Dendritic cell treated with granulocyte-macrophage colony-stimulating factor and Interleukin-4, amounts not matched to agents 40 ng/mL and 50 ng/mL, for 4 days (primary cell): ENCODE measurements around the gene TMEM114.

Experiments
- H3K27ac Mint-ChIP-seq: one replicate; pipeline ENCODE4 v1.8.0; 2022; ENCODE audit warnings: mild to moderate bottlenecking, mixed read lengths
- H3K27me3 Mint-ChIP-seq: one replicate; pipeline ENCODE4 v1.8.0; 2022; ENCODE audit warnings: mild to moderate bottlenecking, mixed read lengths
- H3K36me3 Mint-ChIP-seq: one replicate; pipeline ENCODE4 v1.8.0; 2022; ENCODE audit warnings: low read depth, mixed read lengths
- H3K4me1 Mint-ChIP-seq: one replicate; pipeline ENCODE4 v1.8.0; 2022; ENCODE audit warnings: low read depth, mixed read lengths
- H3K4me3 Mint-ChIP-seq: one replicate; pipeline ENCODE4 v1.8.0; 2022; ENCODE audit warnings: mild to moderate bottlenecking, moderate library complexity, mixed read lengths
- H3K9me3 Mint-ChIP-seq: one replicate; pipeline ENCODE4 v1.8.0; 2022; ENCODE audit warnings: mixed read lengths
- intact Hi-C: fragments of 100-400 bp; cut with micrococcal nuclease; formaldehyde crosslinking; loops from one replicate; pipeline ENCODE4 v1.15.0; 2022

TMEM114 gene

DNA sequence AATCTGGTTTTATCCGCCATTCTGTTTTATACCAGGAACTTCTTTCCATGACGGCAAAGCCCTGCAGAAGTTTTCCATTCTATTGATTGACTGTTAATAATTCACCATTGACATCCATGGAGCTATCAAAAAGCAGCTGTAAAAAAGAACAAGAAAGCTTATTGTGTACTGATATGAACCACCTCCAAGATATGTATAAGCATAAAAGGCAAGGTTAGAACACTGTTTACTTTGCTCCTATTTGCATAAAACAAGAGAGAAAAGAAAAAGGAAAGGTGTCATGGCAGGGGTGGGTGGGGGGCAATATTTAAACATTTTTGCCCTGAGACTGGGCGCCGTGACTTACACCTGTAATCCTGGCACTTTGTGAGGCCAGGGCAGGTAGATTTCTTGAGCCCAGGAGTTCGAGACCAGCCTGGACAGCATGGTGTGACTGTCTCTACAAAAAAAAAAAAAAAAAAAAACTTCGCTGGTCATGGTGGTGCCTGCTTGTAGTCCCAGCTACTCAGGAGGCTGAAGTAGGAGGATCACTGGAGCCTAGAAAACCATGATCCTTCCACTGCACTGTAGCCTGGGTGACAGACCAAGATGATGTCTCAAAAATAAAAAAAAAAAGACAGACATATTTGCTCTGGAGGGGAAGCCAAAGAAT lies 52.5 kb downstream of the TMEM114 start:
- H3K27me3 Mint-ChIP-seq = peaks cover 2% of the 10 kb centered on the region
- intact Hi-C loops = no loop called here
- H3K9me3 Mint-ChIP-seq = no peaks in the 10 kb centered on the region
- H3K27ac Mint-ChIP-seq = no peak overlapping the region
- no peaks in the 10 kb centered on the region for H3K36me3 Mint-ChIP-seq
- H3K4me3 Mint-ChIP-seq = no peak overlapping the region
- no peaks in the 10 kb centered on the region for H3K4me1 Mint-ChIP-seq

DNA sequence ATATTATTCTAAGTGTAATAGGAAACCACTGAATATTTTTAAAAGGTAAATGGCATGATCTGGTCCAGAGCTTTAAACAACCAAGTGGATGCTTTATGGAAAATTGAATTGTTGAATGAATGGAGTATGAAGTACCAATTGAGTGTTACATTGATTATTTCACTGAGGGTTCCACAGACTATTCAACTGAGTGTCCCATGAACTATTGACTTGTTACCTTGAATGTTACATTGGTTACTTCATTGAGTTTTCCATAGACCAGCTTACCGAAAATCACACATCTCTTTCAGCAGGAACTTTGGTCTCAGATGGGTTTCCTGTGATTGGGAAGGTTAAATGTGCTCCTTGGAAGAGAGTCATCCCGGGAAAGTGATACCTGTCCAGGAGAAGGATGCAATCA lies 56.8 kb downstream of the TMEM114 start:
- intact Hi-C loops = no loop called here
- H3K4me3 Mint-ChIP-seq = no peak overlapping the region
- no peaks in the 10 kb centered on the region for H3K9me3 Mint-ChIP-seq
- H3K27ac Mint-ChIP-seq = no peak overlapping the region
- H3K36me3 Mint-ChIP-seq = no peaks in the 10 kb centered on the region
- H3K27me3 Mint-ChIP-seq = peaks cover 7% of the 10 kb centered on the region
- no peaks in the 10 kb centered on the region for H3K4me1 Mint-ChIP-seq

DNA sequence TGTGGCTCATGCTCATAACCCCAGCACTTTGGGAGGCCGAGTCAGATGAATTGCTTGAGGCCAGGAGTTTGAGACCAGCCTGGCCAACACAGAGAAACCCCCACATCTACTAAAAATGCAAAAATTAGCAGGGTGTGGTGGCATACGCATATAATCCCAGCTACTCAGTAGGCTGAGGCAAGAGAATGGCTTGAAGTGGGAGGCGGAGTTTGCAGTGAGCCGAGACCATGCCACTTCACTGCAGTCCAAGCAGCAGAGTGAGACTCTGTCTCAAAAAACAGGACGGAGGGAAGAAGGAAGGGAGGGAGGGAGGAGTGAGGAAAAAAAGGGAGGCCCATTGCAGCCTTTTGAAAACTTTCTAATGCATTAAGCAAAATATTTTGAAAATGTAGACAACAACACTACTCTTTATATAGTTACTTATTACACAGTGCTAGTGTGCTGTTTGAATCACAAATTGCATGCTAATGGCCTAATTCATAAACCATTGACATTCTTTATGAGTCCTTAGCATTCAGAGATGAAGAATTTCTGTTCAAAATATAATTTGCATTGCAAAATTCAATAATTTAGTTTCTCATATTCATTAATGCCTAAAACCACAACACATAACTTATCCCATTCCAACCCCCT lies 59.4 kb downstream of the TMEM114 start:
- Mint-ChIP-seq H3K4me3 (no peak overlapping the region), H3K27me3 (peaks cover 9% of the 10 kb centered on the region), H3K36me3 (no peaks in the 10 kb centered on the region), H3K4me1 (no peaks in the 10 kb centered on the region), H3K27ac (no peak overlapping the region), H3K9me3 (no peaks in the 10 kb centered on the region)
- intact Hi-C loops = no loop called here

DNA sequence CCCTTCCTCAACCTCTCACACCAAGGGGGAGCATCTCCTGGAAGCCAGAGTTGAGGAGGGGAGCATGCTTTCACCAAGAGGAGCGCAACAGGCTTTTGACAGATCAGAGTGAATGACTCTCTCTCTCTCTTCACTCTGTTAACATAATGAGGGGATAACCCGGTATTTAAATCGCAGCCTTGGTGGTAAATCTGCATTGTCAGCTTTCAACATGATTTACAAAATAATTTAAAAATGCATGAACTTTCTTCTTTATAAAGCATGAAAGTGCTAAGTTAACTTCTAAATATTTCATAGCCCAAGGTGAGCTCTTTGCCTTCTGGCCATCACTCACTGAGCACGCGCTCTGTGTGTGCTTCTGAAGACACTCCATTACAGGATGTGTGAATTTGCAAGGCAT lies 61.8 kb downstream of the TMEM114 start:
- intact Hi-C loops = no loop called here
- Mint-ChIP-seq H3K36me3 (no peaks in the 10 kb centered on the region), H3K27me3 (peaks cover 9% of the 10 kb centered on the region), H3K9me3 (no peaks in the 10 kb centered on the region), H3K27ac (no peak overlapping the region), H3K4me3 (no peak overlapping the region), H3K4me1 (no peaks in the 10 kb centered on the region)

DNA sequence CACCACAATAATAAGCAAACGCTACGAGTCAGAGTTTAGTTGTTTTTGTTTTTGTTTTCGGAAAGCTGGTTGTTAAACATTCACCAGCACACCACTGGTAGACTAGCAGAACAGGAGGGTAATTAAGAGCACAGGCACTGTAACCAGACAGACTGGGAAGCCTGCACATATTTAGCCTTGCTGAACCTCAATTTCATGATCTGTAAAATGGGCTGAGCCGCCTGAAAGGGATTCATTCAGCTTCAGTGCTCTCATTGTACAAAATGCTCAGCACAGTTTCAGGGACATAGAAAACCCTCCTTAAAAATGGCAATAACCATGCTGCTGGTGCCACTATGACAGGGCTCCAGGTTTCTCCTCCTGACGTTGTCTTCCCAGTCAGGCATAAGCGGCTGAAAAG lies 66.4 kb downstream of the TMEM114 start:
- intact Hi-C loops = no loop called here
- Mint-ChIP-seq H3K36me3 (no peaks in the 10 kb centered on the region), H3K27ac (no peak overlapping the region)

DNA sequence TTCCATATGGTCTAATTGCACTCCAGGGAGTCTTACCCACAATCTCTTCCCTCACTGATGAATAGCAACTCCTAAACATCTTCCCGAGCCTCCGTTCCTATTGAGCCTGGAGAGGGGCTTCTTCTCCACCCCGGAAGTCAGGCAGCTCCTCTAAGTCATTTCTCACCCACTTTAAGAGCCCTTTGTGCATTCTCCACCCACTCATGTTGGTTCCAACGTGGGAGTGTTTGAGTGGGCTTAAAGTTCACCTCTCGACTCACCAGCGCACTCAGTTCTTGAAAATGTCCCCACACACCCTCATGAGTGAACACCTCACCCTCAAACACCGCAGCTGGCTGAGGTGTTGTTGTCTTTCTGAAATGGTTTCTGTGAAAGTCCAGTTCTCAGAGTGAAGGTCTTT lies 67.6 kb downstream of the TMEM114 start:
- Mint-ChIP-seq H3K9me3 (no peaks in the 10 kb centered on the region), H3K27ac (no peak overlapping the region), H3K36me3 (no peaks in the 10 kb centered on the region), H3K4me3 (no peak overlapping the region), H3K4me1 (no peaks in the 10 kb centered on the region), H3K27me3 (no peaks in the 10 kb centered on the region)
- intact Hi-C loops = no loop called here

More for the DNA sequence above, 66.4 kb downstream of the TMEM114 start:
- H3K27me3 Mint-ChIP-seq = peaks cover 2% of the 10 kb centered on the region
- H3K4me3 Mint-ChIP-seq = no peak overlapping the region
- no peaks in the 10 kb centered on the region for H3K9me3 Mint-ChIP-seq
- no peaks in the 10 kb centered on the region for H3K4me1 Mint-ChIP-seq

DNA sequence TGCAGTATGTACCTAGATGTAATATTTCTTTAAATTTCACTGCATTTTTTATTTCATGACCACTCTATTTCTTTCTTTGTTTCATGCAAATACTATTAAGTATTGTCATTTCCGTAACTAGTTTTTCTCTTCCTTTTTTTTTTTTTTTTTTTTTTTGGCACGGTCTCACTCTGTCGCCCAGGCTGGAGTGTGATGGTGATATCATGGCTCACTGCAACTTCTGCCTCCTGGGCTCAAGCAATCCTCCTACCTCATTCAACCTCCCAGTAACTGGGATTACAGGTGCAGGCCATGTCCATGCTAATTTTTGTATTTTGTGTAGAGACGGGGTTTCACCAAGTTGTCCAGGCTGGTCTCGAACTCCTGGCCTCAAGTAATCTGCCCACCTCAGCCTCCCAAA lies 70.7 kb downstream of the TMEM114 start:
- Mint-ChIP-seq H3K27me3 (no peaks in the 10 kb centered on the region), H3K27ac (no peak overlapping the region), H3K9me3 (no peaks in the 10 kb centered on the region), H3K4me1 (no peaks in the 10 kb centered on the region), H3K4me3 (no peak overlapping the region), H3K36me3 (no peaks in the 10 kb centered on the region)
- intact Hi-C loops = no loop called here
